GM18858 (cell line): Measurements from ENCODE around the gene KIF17.
"Not testable (repeated sequence)": the region's sequence is repeated elsewhere in the genome, so short reads cannot be mapped to it uniquely, and the experiment has no call there.

Experiments used
- ATAC-seq: cut with Tn5 transposase; IDR thresholded peaks from one replicate; pipeline ENCODE4 v1.9.1; 2021; ENCODE audit not compliant: unreplicated experiment

KIF17 gene

DNA sequence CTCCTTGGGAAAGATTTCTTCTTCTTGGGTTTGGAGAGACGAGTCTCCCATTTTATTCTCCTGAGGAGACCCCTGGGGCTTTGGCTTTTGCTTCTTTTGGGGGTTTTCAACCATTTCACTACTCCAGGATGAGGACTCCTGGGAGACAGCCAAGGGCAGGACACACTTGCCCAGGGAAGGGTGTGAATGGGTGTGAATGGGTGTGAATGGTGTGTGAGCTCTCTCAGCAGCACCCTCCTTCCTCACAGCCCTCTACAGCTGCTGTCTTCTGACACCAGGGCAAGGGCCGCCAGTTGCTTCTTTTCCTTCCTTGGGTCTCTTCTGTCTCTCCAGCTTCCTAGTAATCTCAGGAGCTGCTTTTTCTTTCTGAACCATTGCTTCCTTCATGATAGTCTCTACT, 24.2 kb downstream of the KIF17 start:
- no peak for ATAC-seq

GRCh38 chr1:20691872-20692271, 25.9 kb downstream of the KIF17 start:
- no peak for ATAC-seq

- no peak for ATAC-seq
These were observed 28.2 kb downstream of the KIF17 start for GRCh38 chr1:20689645-20690056.

DNA sequence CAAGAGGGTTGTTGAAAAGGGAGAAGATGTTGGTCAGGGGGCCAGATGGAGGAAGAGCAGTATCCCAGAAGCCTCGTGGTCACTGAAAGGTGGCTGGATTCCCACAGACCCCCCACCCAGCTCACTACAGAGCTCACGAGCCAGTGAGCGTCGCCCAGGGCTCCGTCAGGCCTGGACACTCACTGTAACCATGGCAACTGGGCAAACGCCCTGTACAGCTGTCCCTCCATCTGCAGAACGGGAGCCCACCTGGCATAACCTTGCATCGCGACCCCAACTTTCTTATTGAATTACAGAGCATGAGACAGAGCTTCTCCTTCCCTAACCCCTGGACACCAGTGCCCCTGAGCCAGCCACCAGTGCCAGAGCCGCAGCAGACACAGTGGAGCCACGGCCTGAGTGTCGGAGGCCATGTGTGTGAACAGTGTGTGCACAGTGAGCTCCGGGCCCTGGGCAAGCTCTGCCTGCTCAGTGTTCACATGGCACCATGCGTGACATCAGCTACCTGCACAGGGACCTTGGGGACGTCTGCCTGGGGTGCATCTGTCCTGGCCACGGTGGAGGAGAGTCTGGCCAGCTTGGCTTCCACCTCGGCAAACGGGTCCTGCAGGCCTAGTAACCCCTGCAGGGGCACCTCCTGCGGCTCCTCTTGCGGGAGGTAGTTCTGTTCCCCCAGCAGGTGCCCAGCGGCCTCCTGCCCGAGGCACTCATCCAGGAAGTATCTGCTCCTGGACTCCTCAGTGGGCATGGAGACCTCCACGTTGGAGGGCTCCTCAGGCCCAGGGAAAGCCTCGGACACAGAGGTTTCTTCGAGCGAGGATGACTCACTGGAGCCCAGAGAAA, 30.7 kb downstream of the KIF17 start:
- no peak for ATAC-seq

DNA sequence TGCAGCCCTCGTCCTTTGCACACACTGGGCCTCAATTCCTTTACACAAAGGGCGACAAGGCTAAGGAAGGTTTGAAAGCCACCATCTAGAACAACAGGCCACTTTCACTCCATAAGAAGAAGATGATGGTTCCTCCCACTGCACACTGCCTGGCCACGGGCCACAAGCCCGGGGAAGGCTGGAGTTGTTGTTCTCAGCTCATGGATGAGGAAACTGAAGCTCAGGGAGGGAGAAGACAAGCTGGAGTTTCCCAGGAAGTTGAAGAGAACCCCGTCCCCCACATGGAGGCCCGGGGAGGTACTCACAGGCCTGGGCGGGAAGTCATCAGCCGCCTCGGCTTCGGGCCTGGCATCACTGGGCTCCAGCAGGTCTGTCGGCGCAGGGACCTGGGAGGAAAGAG, 32.1 kb downstream of the KIF17 start:
- ATAC-seq: no peak

- no peak for ATAC-seq
These were observed 32.6 kb downstream of the KIF17 start for GRCh38 chr1:20685099-20685662.

DNA sequence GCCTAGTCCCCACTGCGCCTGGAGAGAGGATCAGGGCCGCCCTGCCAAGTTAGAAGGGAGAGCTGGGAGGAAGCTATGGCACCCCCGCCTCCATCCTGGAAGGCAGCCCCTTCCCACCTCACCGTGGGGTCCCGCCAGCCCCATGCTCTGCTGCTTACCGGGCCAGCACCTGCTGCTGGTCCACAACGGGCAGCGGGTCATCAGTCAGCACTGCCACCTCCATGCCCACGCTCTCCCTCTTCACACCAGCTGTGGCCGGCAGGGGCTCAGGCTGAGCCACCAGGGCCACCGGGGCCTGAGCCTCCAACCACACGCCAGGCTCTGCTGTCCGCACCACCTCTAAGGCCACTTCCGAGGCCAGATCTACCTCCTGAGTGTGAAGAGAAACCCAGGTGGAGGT, 33.2 kb downstream of the KIF17 start:
- ATAC-seq: no peak

DNA sequence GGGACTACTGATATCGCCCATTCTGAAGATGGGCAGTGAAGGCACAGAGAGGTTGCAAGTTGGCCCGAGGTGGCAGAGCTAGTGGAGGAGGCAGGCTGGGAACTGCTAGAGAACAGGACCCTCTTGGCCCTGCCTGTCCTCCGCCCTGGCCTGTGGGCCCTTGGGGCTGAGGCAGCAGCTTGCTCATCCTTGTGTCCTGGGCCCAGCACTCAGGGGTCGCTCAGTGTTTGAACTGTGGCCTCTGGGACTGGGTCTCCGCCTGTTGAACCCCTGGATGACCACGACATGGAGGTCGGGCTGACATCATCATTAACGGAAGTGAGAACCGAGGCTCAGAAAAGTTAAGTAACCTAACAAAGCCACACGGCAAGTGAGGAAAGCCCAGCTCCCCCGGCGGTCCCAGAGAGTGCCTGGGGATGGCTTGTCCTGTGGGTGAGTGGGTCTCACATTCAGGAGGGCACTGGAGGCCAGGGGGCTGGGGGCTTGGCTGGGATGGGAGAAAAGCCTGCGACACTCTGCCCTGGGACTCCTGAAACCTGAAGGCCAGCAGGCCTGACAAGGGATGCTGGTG, 33.7 kb downstream of the KIF17 start:
- no peak for ATAC-seq

- ATAC-seq: no peak
These were observed 34.2 kb downstream of the KIF17 start for GRCh38 chr1:20683614-20684013.

GRCh38 chr1:20682571-20683236, 35.1 kb downstream of the KIF17 start:
- ATAC-seq: no peak

- no peak for ATAC-seq
These were observed 35.8 kb downstream of the KIF17 start for GRCh38 chr1:20681999-20682398.

GRCh38 chr1:20680269-20680668, 37.5 kb downstream of the KIF17 start:
- no peak for ATAC-seq

- ATAC-seq: no peak
These were observed 39.2 kb downstream of the KIF17 start for GRCh38 chr1:20678599-20678998.

GRCh38 chr1:20673626-20674025, 44.2 kb downstream of the KIF17 start:
- ATAC-seq: not testable (repeated sequence)

- no peak for ATAC-seq
These were observed 45.6 kb downstream of the KIF17 start for GRCh38 chr1:20672265-20672632.

DNA sequence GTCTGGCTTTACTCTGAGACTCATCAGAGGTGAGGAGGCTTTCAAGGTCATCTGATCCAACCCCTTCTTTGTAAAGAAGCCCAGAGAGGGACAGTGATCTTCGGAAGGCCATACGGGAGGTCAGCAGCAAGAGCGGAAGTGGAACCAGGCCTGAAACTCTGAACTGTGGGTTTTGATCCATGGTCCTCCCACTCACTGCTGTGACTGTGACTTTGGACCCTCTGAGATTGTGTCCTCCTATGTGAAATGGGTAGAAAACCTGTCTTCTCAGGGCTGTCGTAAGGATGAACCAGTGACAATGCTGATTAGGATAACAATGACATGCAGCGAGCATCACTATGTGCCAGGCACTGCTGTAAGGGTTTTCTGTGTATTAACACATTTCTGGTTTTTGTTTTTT, 46.9 kb downstream of the KIF17 start:
- ATAC-seq: no peak

DNA sequence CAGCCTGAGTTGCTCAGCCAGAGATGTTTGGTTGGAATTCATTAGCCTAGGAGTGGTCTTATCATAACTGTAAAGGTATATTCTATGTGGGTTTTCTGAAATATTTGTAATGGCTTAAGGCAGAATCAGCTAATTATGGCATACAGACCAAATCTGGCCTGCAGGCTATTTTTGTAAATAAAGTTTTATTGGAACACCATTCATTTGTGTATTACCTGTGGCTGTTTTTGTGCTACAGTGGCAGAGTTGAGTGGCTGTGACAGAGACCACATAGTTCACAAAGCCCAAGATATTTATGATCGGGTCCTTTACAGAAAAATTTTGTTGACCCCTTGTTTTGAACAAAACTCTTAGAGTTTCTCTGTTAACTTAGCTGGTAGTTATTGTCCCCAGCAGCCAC, 49.2 kb downstream of the KIF17 start:
- no peak for ATAC-seq

GRCh38 chr1:20666804-20667203, 51.0 kb downstream of the KIF17 start:
- no peak for ATAC-seq

- no peak for ATAC-seq
These were observed 51.7 kb downstream of the KIF17 start for GRCh38 chr1:20666146-20666545.

DNA sequence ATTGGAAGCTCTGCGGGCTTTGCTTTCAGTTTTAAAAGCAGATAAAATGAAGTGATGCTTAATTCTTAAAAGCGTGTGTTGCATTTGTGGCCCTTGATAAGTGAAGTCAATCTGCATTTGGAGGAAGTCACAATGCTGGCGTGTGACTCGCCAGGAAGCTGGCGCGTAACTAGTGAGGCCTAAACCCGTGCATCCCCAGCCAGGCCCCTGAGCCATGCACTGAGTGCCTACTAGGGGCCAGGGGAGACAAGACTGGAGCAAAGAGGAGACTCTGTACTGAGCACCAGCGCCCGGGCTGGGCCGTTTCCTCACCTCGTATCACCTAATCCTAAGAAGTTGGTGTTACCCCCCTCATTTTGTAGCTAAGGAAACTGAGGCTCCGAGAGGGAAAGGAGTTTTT, 52.1 kb downstream of the KIF17 start:
- no peak for ATAC-seq

GRCh38 chr1:20663969-20664715, 53.7 kb downstream of the KIF17 start:
- ATAC-seq: no peak
